ENCODE measurements around the gene KCNN3.

Gene KCNN3

DNA sequence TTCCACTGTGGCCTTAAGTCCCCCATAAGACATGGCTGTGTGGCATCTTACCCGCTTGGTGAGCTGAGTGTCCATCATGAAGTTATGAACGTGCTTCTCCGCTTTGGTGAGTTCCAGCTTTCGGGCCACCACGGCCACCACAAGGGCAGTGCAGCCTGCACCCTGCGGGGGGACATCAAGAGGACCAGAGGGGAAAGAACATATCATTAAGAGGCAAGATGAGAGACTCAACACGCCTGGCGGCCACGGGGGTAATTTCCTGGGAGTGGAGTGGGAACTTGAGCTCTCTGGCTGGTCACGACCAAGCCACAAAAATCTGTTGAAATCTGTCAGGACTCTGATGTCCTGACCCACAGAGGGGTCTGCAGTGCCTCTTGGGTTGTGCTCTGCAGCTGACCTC, 144.2 kb downstream of the KCNN3 start:
- DNase-seq: no peak

DNA sequence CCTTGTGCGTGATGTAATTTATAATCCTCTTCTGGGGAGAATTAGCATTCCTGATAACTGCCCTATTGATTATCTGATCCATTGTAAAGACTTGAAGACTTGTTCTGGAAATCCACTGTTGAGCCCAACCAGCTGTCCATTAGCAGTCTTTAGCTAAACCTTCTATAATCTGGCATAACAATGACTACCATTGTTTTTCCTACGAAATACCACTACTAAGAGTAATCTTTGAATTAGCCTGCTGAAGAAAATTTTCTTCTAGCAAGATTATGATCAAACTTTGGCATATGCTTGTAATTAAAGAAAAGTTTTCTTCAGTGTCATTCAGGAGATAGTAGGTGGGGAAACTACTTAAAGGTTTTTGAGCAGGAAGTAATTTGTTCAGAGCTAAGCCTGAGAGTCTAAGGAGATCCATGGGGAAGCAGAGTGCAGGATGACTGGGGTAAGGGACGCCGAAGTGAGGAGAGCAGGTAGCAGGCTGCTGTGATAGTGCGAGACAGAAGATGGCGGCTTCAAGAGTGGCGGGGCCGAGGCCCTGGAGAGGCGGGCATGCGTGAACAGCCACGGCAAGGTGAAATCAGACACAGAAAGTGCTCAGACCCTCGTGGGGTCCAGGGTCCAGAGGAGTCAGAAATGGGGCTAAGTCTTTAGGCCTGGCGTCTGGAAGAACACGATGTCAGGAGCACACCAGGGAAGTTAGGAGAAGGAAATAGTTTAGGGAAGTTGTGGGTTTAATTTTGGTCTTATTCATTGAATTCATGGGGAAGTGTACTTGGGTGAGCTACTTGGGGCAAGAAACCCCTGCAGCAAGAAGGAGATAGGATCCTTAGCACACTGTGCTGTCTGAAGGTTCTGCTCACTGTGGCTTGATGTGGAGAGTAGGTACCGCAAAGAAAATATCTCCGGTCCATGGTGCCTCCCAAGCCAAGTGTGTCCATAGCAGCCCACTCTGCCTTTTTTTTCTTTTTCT, 149.5 kb downstream of the KCNN3 start:
- DNase-seq: no peak

DNA sequence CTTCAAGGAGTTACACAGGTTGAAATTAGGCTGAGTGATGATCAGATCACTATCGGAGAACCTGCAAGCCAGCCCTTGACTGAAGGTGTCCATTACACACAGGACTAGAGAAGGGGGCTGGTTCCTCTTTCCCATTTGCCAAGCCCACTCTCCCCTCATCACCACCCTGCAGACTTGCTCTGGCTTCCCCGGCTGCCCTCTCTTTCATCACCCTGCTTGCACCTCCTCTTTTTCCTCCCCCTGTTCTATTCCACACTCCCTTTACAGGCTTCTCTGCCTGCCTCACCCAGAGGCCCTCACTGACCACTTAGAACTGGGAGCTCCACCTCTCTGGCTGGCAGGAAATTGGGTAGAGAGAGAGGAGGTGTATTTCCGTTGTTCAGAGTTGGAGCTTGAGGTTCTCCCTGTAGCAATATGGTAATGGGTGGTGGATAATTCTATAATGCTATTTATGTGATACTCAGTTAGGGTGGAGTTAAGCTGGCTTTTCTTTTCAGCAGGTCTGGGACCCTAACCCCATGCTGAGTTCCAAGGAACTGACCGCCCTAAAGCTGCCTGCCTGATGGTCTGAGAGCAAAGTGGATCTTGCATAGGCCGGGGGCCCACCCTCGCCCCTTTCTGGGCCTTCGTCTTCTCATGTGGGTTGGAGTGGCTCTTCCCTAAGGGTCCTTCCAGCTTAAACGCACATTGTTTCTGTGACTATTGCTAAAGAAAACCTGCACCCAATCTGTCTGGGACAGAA, 150.3 kb downstream of the KCNN3 start:
- no peak for DNase-seq

DNA sequence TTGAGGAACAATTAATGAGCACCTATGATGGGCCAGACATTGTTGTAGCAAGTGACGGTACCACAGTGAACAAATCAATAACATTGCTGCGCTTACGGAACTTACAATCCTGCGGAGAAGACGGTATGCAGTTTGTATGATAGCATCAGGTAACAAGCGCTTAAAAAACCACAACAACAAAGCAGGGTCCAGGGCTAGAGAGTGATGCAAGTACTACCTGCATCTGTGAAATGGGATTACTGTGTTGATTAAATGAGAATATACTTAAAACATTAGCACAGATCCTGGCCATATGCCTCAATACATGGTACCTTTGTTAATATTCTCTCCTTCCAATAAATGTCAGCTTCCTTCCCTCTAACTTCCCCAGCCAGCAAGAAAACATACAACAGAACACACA, 151.5 kb downstream of the KCNN3 start:
- no peak for DNase-seq

DNA sequence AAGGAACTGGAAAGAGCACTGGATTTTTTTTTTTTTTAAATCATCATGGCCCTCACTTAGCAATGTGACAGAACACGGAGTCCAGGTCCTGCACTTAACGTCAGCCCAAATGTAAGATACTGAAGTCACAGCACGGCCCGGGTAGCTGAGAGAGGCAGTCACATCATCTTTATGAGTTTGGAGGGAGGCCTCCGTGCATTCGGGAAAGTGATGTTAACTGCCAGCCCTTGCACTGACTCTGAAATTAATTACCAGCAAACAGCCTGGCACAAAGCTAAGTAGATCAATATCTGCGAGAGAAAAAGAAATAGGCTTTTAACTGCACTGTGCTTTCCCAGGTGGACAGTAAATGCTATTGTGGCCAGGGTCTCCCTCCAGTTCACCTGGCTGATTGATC, 152.6 kb downstream of the KCNN3 start:
- DNase-seq: no peak

DNA sequence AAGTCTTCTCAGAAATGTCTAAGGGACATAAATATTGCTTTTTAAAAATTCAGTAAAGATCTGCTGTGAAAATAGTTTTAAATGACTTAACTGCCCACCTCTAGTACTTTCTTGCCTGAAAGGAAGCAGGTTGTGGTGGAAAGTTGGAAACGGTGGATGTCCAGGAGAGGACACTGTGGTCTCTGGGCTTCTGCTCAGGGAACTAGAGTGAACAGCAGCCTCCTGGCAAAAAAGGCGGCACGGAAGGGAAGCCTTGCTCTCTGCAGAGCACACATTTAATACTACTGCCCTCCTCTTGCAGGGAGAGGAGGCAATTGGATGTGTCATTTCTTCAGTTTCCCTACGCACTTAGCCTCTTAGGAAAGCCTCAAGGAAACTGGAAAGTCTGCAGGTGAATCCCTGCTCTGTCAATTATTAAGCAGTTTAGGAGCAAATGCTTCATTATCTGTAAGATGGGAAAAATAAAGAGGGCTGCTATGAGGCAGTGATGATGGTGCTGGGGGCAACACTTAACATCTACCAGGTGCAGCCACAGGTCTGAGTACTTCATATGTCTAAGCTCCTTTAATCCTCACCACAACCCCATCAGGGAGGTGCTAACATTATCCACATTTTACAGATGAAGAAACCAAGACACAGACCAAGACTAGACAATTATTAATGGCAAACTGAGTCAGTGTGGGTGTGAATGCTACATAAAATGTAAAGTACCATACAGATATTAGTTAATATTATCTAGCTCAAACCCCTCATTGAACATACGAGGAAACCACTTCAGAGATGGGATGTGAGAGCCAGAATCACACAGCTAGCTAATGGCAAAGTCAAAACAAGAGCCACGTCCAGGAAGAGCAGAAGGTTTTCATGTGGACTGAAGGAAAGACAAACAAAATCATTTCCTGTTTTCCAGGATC, 153.2 kb downstream of the KCNN3 start:
- no peak for DNase-seq

DNA sequence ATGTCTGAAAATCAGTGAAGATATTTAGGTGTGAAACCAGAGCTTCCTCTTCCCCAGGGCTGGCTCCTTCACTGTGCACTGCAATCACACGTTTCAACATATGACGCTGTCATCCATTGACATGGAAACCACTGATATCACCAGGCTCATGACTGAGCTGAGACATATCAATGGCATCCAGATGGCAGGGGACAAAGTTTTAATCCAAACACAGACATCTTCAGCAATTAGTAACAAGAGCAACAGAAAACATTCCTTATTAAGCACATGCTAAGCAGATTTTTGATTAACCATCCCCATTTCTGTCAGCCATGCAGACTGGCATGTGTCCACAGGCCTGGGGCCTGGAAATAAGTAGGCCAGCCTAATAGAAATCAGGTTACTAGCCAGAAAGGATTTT, 154.1 kb downstream of the KCNN3 start:
- DNase-seq: peak; percentile 72

DNA sequence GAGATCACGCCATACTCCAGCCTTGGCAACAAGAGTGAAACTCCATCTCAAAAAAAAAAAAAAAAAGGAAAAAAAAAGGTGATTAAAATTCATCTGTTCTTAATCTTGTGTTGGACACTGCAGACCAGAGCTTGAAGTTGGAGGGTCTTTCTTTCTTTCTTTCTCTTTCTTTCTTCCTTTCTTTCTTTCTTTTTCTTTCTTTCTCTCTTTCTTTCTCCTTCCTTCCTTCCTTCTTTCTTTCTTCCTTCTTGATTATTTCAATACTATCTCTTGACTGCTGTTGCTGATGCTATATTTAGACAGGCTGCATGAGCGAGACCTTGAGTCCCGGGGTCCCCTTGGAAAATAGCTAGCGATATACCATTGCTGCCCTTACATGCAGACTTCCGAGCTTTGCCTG, 154.7 kb downstream of the KCNN3 start:
- no peak for DNase-seq

DNA sequence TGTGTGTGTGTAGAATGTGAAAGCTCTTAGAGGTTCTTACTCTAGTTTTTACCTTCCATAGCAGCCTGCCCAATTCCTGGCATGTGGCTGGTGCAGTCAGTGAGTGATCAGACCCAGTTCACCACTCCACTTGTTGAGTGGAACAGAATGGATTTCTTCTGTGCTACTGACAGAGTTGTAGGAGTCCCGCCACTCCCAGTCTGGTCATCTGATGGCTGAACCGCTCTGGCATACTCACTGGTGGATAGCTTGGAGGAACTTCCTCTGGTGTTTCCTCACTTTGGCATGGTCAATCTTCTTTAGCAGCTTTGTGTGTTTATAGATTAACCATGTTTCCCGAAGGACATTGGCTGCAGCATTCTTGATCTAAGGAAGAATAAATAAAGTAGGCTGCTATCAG, 155.4 kb downstream of the KCNN3 start:
- DNase-seq: no peak

DNA sequence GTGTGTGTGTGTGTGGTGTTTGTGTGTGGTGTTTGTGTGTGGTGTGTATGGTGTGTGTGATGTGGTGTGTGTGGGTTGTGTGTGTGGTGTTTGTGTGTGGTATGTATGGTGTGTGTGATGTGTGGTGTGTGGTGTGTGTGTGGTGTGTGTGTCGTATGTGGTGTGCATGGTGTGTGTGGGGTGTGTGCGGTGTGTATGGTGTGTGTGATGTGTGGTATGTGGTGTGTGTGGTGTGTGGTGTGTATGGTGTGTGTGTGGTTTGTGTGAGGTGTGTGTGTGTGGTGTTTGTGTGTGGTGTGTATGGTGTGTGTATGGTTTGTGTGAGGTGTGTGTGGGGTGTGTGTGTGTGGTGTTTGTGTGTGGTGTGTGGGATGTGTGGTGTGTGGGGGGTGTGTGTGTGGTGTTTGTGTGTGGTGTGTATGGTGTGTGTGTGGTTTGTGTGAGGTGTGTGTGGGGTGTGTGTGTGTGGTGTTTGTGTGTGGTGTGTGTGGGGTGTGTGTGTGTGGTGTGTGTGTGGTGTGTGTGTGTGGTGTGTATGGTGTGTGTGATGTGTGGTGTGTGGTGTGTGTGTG, 155.9 kb downstream of the KCNN3 start:
- DNase-seq: no peak

DNA sequence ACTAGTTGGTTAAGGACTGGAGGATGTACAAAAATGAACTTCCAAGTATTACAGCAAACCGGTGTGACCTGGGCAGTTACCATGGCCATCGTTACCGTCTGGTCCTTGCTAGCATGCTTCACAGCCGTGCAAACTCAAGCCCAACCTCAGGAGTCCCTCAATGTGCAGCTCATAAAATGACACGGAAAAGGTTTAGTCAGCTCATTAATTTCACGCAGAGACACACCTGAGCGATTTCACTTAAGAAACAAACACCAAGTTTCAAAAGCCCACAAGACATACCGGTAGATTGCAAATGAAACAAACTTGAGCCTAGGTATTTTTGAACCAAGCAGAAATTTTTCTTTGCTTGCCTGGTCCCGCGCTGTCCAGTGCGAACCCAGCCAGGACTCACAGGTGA, 157.1 kb downstream of the KCNN3 start:
- no peak for DNase-seq

DNA sequence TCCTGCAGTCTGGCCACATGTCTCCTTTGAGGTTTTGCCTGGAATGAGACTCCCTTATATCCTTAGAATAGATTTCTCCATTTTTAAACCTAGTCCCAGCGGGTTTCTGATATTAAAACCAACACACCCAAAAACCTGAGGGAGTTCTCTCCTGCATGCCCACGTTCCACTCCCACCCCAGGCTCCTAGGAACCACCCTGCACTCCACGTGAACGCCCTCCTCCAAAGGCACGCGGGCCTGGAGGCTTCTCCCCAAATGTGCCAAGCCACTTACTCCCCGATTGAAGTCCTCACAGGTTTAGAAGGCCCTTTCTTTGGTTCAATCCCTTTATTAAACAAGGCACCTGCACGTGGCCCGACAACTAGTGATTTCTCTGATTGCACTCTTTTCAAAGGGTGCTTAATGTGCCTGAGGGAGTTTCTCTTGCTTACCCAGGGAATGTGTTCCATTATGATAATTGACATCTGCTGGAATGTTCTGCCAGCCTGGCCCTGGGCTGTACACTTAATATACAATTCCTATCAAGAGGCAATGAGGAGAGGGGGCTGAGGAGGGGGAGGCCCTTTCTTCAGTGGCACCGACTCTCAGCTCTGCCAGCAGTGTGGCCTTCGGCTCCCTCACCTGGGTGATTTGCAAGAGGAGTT, 157.8 kb downstream of the KCNN3 start:
- DNase-seq: no peak

DNA sequence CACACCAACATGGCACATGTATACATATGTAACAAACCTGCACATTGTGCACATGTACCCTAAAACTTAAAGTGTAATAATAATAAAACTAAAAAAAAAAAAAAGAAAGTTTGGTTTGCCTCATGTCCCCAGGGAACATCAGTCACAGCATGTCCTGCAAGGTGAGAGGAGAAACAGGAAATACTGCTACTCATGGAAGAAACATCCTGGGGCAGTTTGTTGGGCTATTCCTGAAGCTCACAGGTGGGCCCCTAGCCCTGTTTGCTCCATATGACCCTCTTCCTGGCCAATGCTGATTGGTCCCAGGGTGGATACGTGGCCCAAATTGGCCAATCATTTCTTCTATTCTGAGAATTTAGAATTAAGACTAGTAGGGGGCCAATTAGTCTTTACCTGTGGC, 158.7 kb downstream of the KCNN3 start:
- no peak for DNase-seq

DNA sequence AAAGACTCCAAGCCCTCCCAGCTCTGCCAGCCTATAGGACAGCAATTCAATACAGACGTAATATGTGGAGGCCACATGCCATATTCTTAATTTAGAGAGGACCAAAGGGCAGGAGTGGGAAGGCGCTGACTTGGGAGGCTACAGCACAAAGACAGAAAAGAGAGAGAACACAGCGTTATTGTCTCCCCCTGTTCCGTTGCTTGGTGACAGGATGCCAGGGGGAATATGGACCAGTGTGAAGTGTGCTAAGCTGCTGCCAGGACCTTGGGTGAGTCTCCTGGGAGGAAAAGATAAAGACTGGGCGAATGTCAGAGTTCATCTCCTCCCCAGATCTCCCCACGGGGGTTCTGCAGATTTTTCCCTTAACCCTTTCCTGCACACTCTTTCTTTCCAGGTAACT, 160.0 kb downstream of the KCNN3 start:
- DNase-seq: no peak

DNA sequence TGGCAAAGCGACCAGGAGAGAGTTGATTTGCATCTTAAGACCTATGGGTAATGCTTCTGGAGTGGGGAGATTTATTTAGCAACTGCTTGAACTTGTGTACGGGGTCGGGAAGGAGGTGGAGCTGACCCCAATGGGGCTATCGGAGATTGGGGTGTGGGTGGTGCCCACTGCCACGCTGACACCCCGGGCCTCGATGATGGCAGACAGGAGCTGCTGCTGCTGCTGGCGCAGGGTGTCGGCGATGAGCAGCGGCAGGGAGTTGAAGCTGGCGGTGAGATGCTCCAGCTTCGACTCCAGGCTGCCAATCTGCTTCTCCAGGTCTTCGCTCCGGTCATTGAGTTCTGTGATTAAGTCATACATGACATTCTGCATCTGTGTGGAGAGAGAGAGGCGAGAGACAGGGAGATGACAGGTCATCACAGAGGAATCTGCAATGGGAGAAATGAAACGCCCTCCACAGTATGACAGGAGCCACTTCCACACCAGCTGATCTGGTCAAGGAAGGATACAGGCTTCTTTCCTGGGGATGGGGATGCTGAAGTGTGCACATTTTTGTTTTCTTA, 162.1 kb downstream of the KCNN3 start:
- DNase-seq: no peak

DNA sequence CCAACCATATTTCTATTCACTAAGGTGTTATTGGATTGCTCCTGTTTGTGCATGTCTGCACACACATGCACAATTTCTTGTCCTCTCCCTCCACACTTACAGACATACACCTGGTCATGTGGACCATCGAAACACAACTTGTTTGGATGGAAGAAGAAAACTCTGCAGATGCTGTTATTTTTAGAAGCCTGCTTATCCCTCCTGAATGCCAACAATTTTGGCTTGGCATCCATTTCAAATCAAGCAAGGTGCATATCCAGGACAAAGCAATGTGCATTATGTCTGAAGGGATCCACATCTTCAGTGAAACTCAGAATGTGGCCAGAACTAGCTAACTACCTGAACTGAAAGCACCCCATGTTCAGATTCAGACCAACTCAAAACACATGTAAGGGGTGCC, 163.2 kb downstream of the KCNN3 start:
- DNase-seq: no peak

DNA sequence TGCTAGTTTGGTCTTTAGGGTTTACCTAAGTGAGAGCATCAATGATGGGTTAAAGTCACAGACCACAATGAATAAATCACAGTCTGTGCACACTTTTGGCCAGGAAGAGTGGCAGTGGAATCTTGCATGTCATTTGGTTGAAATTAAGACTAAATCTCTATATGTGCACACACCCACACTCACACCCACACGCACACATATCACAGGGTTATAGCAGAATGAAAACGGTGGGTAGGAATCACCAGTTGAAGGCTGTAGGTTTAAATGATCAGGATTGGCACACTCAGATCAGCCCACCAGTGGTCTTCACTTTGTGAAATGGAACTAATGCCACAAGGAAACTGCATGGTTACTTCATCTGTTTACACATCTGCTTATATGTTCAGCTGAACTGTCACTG, 164.5 kb downstream of the KCNN3 start:
- no peak for DNase-seq

DNA sequence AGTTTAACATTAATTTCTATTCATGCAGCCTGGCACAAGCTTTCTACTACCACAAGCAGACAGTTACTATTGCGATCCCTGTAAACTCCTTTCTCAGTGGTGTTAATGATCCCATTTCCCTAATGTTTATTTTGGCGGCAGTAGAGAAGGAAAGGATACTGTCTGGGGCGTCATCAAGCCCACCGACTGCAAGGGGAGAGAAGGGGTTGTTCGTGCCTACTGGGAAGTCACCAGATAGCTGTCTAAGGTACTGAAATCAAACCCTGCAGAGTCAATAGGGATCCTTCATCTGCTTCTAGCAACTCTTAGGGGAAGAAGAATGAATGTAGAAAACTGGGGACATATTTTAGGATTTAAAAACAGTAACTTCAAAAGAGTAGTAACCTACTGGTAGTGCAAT, 166.9 kb downstream of the KCNN3 start:
- no peak for DNase-seq

DNA sequence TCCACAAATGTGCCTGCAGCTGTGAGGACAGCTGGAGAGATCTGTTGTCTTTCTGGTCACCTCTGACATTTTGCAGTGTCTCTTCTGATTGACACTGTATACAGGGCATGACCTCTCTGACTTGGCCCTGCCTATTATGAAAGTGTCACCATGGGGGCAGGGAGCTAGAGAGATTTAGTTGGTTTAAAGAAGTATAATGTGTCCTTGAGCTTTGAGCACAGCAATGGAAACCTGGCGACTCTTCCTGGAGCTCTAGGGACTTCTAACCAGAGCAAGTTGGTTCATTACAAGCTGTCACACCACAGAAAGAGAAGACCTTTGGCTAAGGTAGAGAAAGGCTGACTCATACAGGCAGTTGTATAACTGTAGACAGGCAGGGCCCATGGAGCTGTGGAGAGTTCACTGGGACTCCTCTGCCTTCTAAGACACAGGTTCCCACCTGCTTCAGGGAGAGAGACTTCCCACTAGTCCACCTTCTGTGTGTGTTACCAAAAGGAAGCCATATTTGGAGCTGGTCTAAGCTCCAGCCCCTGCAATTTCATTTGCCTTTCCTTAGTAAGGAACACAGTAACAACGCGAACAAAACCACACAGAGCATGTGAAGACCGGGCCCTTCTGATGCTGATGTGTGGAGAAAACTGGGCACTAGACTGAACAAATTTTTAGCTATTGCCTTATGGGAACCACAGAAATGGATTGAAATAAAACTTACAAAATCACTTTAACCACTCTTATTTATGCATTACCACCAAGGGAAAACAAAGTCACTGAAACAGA, 171.6 kb downstream of the KCNN3 start:
- DNase-seq: no peak

DNA sequence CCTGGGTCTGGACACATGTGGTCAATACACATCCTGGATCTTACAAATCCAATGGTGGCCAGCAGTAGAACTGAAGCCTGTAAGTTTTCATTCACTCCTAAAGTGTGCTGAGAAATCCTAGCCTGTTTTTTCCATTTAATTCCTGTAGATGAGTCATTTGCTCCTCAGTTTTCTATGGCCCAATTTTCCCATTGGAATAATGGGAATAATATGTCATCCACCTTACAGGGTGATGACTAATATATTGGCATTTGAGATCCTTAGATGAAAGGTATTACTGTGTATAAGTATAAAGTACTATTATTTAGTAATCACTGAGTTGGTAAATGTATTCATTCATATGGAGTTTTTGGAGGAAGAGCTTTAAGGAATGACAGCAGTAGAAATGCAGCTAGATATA, 172.4 kb downstream of the KCNN3 start:
- DNase-seq: no peak

DNA sequence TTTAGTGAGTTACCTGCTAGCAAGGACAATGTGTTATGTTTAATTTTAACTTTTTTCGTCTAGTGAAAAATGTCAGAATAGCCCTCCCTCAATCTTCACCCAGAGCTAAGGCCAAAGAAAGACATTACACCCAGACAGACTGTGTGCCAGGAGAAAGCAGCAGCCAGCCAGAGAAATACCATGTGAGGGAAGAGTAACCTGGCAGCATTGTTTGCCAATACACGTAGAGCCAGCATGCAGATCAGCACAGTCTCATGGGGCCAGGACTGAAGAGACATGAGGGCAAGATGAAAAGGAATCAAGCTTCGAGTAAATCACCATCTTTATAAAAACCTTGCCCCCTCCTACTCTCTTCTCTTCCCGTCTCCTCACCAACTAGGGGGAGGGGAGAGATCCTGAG, 173.6 kb downstream of the KCNN3 start:
- no peak for DNase-seq
